ENCODE data around the gene KCNJ6.

DNA sequence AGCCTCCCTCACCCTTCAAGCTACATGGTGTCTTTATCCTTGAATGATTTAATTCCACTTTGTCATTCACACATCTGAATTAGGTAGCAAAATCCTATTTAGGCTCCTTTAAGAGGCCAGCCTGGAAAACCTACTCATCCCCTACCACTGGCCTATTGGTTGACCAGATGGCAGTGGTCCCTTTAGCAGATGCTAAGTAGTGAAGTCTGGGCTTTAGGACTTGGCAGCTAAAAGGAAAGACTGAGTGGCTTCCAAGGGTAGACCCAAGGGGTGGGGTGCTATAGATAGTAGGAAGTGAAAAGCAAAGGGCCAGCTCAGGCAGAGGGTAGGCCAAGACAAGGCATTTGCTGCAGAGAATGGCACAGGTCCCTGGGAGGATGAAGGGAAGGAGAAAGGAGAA lies 46.6 kb downstream of the KCNJ6 start:
- TF ChIP-seq, protein P1, sequence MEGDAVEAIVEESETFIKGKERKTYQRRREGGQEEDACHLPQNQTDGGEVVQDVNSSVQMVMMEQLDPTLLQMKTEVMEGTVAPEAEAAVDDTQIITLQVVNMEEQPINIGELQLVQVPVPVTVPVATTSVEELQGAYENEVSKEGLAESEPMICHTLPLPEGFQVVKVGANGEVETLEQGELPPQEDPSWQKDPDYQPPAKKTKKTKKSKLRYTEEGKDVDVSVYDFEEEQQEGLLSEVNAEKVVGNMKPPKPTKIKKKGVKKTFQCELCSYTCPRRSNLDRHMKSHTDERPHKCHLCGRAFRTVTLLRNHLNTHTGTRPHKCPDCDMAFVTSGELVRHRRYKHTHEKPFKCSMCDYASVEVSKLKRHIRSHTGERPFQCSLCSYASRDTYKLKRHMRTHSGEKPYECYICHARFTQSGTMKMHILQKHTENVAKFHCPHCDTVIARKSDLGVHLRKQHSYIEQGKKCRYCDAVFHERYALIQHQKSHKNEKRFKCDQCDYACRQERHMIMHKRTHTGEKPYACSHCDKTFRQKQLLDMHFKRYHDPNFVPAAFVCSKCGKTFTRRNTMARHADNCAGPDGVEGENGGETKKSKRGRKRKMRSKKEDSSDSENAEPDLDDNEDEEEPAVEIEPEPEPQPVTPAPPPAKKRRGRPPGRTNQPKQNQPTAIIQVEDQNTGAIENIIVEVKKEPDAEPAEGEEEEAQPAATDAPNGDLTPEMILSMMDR (IDR thresholded peaks at IDR 0.05) = no peak
- no peak for TF ChIP-seq POLR2A (IDR thresholded peaks at IDR 0.05)

All from testis (tissue), 2 donors.